Pancreas (tissue), 10 donors: ENCODE data around the gene DROSHA. TPM values are rescaled to one million over a fixed set of nuclear protein-coding genes. Genes with fewer than 3 reads are reported as not detected.
A peak's percentile ranks its signal among the peaks of the same experiment; 100 is the strongest.

Experiments
- ATAC-seq, 4 donors: fragments of 200-7000 bp; cut with Tn5 transposase; one replicate each; pipeline versions ENCODE4 v1.8.0 to v1.9.1; 2020; ENCODE audit warnings: mild to moderate bottlenecking in 4 of 4, moderate library complexity in 4 of 4
- DNase-seq, 6 donors: peaks; one replicate each; pipeline ENCODE4 v3.0.0-alpha.2; 2020
- FAIRE-seq: peaks from 2 replicates; lab custom pipeline; 2012; peaks lifted over from hg19 to GRCh38; lab: Jason Lieb, UNC
- H3K27ac ChIP-seq, 4 donors: fragments of 200-600 bp; sonication (generic); 1 replicate in 3 of 4; 2 replicates in 1 of 4; pipeline versions ENCODE4 v1.5.0 to v1.8.0; 2020
- H3K27me3 ChIP-seq, 4 donors: fragments of 200-600 bp; one replicate each; pipeline ENCODE4 v1.8.0; 2021
- H3K36me3 ChIP-seq, 3 donors: fragments of 200-600 bp; sonication (generic) in 1 of 3; one replicate each; pipeline versions ENCODE4 v1.5.0 to v1.8.0; 2020 to 2021
- H3K4me1 ChIP-seq, 3 donors: fragments of 200-600 bp; one replicate each; pipeline ENCODE4 v1.8.0; 2021
- H3K4me3 ChIP-seq, 4 donors: fragments of 200-600 bp; sonication (generic) in 2 of 4; one replicate each; pipeline versions ENCODE4 v1.5.0 to v1.8.0; 2020 to 2021
- H3K9me3 ChIP-seq, 4 donors: fragments of 200-600 bp; one replicate each; pipeline ENCODE4 v1.8.0; 2021
- WGBS, 2 donors: extraction: QIAGEN DNeasy Blood & Tissue Kit; methylation state at CpG; one replicate each; pipeline ENCODE4 v1.1.7; 2013; 5-methylcytosine and 5-hydroxymethylcytosine counted together
- intact Hi-C, 3 donors: fragments of 100-400 bp; cut with DNase I; formaldehyde crosslinking; loops; one replicate each; pipeline versions ENCODE4 v1.11.1 to v1.14.2; 2022
- polyA plus RNA-seq, 2 donors: library from polyadenylated mRNA; stranded (reverse); fragments of 200-250 nt; gene quantifications; one replicate each; pipeline ENCODE4 v1.2.3, GENCODE V29; 2013
- total RNA-seq, 6 donors: library from RNA; stranded (reverse); fragmentation: NEBNext Ultra II Directional in 4 of 6; extraction: Animal tissue kit (Norgen Biotek cat#: 25700) in 4 of 6; gene quantifications; one replicate each; pipeline versions ENCODE4 v1.2.1 to v1.2.4, GENCODE V29; 2021 to 2023
- TF ChIP-seq, protein P1 (sequence below), 4 donors: fragments of 200-600 bp; sonication (generic) in 3 of 4; IDR thresholded peaks; one replicate each; pipeline versions ENCODE4 v1.5.0 to v1.8.0; 2021; ENCODE audit warnings: antibody characterized with exemption in 4 of 4
- donor health status: healthy with polysubstance abuse.
- donor health status: DM: no; HTN: no; CAD: no; lungs with moderate emphysema.
- donor health status: DM: no; HTN: no; CAD: no.
- donor health status: control.
- donor health status: control.
- donor health status: Bipolar disorder and iron deficiency.
- donor health status: DM: yes; HTN: yes; CAD: no.
- donor health status: DM: no; HTN: no; CAD: no.
- donor health status: DM: no; HTN: no; CAD: no.
- donor health status: DM: yes; HTN: yes; CAD: no.

DROSHA gene
- total and polyA plus RNA-seq, 8 donors, result 19.0 to 79.0 (median 28.0) TPM

DNA sequence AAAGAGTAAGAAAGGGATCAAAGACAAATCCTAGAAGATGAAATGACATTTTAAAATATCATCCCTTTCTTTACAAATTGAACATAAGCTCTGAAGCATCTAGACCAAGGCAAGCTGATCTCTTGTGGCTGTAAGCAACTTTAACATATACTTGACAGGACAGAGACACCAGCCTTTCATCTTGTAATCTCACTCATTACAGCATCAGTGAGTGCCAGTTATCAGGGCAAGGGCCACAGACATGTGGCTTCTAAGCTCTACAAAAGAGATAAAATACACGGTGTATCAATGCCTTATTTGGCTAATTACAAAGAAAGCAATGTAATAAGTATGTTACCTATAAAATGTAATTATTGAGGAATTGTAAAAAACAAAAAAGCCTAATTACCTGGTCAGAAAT lies 95.0 kb downstream of the DROSHA start:
- intact Hi-C loops, result no loop called here
- H3K9me3 ChIP-seq, result no peaks in the 10 kb centered on the region
- H3K27ac ChIP-seq, result no peak overlapping the region
- H3K4me3 ChIP-seq, result no peak overlapping the region
- no peaks in the 10 kb centered on the region for H3K4me1 ChIP-seq
- H3K36me3 ChIP-seq, result peaks cover 0 to 23% (median 0%) of the 10 kb centered on the region in 3 donors
- no peaks in the 10 kb centered on the region for H3K27me3 ChIP-seq
- ATAC-seq (no peak), FAIRE-seq (no peak), DNase-seq (no peak)
- TF ChIP-seq, protein P1, sequence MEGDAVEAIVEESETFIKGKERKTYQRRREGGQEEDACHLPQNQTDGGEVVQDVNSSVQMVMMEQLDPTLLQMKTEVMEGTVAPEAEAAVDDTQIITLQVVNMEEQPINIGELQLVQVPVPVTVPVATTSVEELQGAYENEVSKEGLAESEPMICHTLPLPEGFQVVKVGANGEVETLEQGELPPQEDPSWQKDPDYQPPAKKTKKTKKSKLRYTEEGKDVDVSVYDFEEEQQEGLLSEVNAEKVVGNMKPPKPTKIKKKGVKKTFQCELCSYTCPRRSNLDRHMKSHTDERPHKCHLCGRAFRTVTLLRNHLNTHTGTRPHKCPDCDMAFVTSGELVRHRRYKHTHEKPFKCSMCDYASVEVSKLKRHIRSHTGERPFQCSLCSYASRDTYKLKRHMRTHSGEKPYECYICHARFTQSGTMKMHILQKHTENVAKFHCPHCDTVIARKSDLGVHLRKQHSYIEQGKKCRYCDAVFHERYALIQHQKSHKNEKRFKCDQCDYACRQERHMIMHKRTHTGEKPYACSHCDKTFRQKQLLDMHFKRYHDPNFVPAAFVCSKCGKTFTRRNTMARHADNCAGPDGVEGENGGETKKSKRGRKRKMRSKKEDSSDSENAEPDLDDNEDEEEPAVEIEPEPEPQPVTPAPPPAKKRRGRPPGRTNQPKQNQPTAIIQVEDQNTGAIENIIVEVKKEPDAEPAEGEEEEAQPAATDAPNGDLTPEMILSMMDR (IDR thresholded peaks at IDR 0.05), result no peak
- WGBS, 2 donors, result 75 to 81% methylated on average over 1 of the region's 1 CpG

DNA sequence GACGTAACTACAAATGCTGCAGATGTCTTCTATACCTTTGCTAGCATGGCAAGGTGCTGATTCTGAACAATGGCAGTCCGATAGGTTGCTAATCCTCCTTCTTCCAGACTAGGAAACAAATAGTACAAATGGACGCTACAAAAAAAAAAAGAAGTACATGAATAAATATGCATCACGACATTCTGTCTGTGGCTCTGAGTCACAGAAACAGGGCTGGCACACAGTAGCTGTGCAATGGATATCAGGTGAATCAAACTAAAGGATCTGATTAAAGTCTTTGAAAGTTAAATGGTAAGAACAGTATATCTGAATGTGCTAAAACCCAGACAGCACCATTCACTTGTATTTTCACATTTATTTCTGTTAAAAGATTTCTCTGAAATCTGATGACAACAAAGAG lies 96.2 kb downstream of the DROSHA start:
- TF ChIP-seq, protein P1 (IDR thresholded peaks at IDR 0.05), result no peak
- H3K9me3 ChIP-seq, result no peaks in the 10 kb centered on the region
- no peak overlapping the region for H3K4me3 ChIP-seq
- DNase-seq (no peak), FAIRE-seq (no peak), ATAC-seq (peak in 3 of 4 donors; percentile 15 to 43 (median 24))
- peaks cover 0 to 23% (median 0%) of the 10 kb centered on the region in 3 donors for H3K36me3 ChIP-seq
- no peak overlapping the region for H3K27ac ChIP-seq
- intact Hi-C loops, result no loop called here
- H3K4me1 ChIP-seq, result no peaks in the 10 kb centered on the region
- H3K27me3 ChIP-seq, result no peaks in the 10 kb centered on the region
- 69 to 73% methylated on average over 4 of the region's 4 CpGs for WGBS, 2 donors

DNA sequence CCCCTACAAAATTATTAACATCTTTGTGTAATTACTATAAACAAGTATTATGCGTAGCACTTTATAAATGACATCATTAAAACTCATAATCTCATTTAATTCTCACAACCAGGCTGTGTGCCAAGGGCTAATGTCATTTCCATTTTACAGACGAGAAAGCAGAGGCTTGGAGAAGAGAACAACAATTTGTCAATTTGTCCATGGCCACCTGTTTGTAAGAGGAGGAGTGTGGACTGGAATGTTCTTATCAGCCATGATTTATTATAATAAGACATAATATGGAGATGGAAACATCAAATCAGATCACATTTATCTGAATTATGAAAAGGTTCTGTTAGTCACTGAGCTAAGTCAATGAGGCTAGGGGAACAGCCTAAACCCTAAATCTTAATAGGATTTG lies 97.0 kb downstream of the DROSHA start:
- WGBS, 2 donors, result 65 to 75% methylated on average over 2 of the region's 2 CpGs
- FAIRE-seq (no peak), DNase-seq (no peak), ATAC-seq (no peak)
- Histone ChIP-seq H3K27ac (no peak overlapping the region), H3K4me3 (no peak overlapping the region), H3K4me1 (no peaks in the 10 kb centered on the region), H3K36me3 (peaks cover 0 to 23% (median 0%) of the 10 kb centered on the region in 3 donors), H3K9me3 (no peaks in the 10 kb centered on the region), H3K27me3 (no peaks in the 10 kb centered on the region)
- intact Hi-C loops, result no loop called here
- TF ChIP-seq, protein P1 (IDR thresholded peaks at IDR 0.05), result no peak

DNA sequence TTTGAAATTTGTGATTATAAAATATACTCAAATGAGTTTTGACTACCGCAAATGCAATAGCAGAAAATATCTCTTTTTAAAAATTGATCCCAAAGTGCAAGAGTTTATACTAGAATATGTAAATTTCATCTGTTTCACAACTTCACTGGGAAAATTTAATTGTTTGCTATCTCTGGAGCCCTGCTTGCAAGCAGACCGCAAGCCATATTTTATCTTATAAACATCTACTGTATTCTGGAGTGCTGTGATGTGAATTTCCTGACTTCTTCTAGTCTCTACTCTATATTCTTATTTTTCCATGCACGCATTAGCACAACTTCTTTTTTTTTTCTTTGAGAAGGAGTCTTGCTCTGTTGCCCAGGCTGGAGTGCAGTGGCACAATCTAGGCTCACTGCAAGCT lies 98.7 kb downstream of the DROSHA start:
- intact Hi-C loops, result no loop called here
- DNase-seq (no peak), ATAC-seq (no peak), FAIRE-seq (no peak)
- Histone ChIP-seq H3K9me3 (no peaks in the 10 kb centered on the region), H3K4me1 (no peaks in the 10 kb centered on the region), H3K27ac (no peak overlapping the region), H3K27me3 (no peaks in the 10 kb centered on the region), H3K36me3 (peaks cover 0 to 23% (median 0%) of the 10 kb centered on the region in 3 donors), H3K4me3 (no peak overlapping the region)
- WGBS, 2 donors, result 98 to 99% methylated on average over 3 of the region's 3 CpGs
- TF ChIP-seq, protein P1 (IDR thresholded peaks at IDR 0.05), result no peak

DNA sequence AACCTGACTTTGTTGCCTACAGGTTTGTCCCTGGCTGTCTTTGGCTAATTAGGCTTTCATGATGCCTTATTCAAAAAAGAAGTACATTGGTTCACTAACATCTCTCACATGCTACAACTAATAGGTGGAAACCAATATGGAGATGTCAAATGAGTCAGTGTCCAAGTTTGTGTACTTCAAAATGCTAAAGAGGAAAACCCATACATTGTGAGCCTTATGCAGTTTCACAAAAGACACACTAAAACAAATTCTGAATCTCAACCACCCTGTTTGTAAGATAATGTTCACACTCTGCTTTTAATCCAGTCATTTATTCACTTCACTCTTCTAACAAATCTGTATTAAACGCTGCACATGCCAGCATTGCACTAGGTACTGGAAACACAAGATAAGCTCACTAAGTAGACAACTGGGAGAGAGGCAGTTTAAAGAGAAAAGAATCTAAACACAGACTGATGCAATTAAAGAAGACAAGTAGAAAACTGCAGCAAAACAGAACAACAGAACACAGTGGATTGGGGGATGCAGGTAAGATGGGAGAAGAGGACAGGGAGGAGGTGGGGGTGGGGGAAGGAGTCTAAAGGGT lies 104.1 kb downstream of the DROSHA start:
- no peak for DNase-seq
- intact Hi-C loops, result no loop called here
- no peaks in the 10 kb centered on the region for H3K9me3 ChIP-seq
- no peaks in the 10 kb centered on the region for H3K4me1 ChIP-seq
- TF ChIP-seq, protein P1 (IDR thresholded peaks at IDR 0.05), result no peak
- WGBS, 2 donors, result 81 to 86% methylated on average over 1 of the region's 1 CpG
- FAIRE-seq, result no peak
- no peak overlapping the region for H3K27ac ChIP-seq
- no peaks in the 10 kb centered on the region for H3K27me3 ChIP-seq
- H3K4me3 ChIP-seq, result no peak overlapping the region
- ATAC-seq, result no peak
- no peaks in the 10 kb centered on the region for H3K36me3 ChIP-seq
